HepG2 (cell line): ENCODE results near the gene ATP7B. TPM values are rescaled to one million over a fixed set of nuclear protein-coding genes. Genes with fewer than 3 reads are reported as not detected.

Experiments
- AFF4 ChIP-seq: sonication (generic); formaldehyde crosslinking; IDR thresholded peaks from 2 replicates; pipeline ENCODE4 v1.4.0; 2020; ENCODE audit warnings: missing genetic modification reagents
- ARID5B ChIP-seq: IDR thresholded peaks from 2 replicates; pipeline ENCODE4 v1.4.0; 2020; ENCODE audit warnings: mild to moderate bottlenecking, missing genetic modification reagents
- BRD4 ChIP-seq: sonication (generic); formaldehyde crosslinking; IDR thresholded peaks from 2 replicates; pipeline ENCODE4 v1.4.0; 2020; ENCODE audit warnings: missing genetic modification reagents
- JARID2 ChIP-seq: sonication (generic); formaldehyde crosslinking; IDR thresholded peaks from 2 replicates; pipeline ENCODE4 v1.8.1; 2023; ENCODE audit warnings: missing genetic modification reagents, inconsistent platforms; ENCODE audit not compliant: insufficient replicate concordance
- KLF6 ChIP-seq: IDR thresholded peaks from 2 replicates; pipeline ENCODE4 v1.8.0; 2016; ENCODE audit warnings: missing biosample characterization, missing genetic modification reagents
- KLF9 ChIP-seq: IDR thresholded peaks from 2 replicates; pipeline ENCODE4 v1.6.1; 2016; ENCODE audit warnings: low read depth
- KMT2B ChIP-seq: IDR thresholded peaks from 2 replicates; pipeline ENCODE4 v1.6.1; 2016; ENCODE audit warnings: missing genetic modification reagents, missing compliant biosample characterization
- PBX3 ChIP-seq: sonication (generic); formaldehyde crosslinking; IDR thresholded peaks from 2 replicates; pipeline ENCODE4 v1.8.1; 2023; ENCODE audit warnings: missing genetic modification reagents, inconsistent platforms, borderline replicate concordance
- SNAPC5 ChIP-seq: sonication (generic); formaldehyde crosslinking; IDR thresholded peaks from 2 replicates; pipeline ENCODE4 v1.8.1; 2023; ENCODE audit warnings: mild to moderate bottlenecking, missing genetic modification reagents, borderline replicate concordance
- TFE3 ChIP-seq: IDR thresholded peaks from 2 replicates; pipeline ENCODE4 v1.6.1; 2016
- ZNF335 ChIP-seq: sonication (generic); formaldehyde crosslinking; IDR thresholded peaks from 2 replicates; pipeline ENCODE4 v1.4.0; 2020; ENCODE audit warnings: missing genetic modification reagents
- ZNF451 ChIP-seq: sonication (generic); formaldehyde crosslinking; IDR thresholded peaks from 2 replicates; pipeline ENCODE4 v1.5.0; 2020; ENCODE audit warnings: mild to moderate bottlenecking, missing genetic modification reagents
- ZNF550 ChIP-seq: sonication (generic); formaldehyde crosslinking; IDR thresholded peaks from 2 replicates; pipeline ENCODE4 v1.4.0; 2020; ENCODE audit warnings: mild to moderate bottlenecking, missing genetic modification reagents, borderline replicate concordance
- ZNF703 ChIP-seq: sonication (generic); formaldehyde crosslinking; IDR thresholded peaks from 2 replicates; pipeline ENCODE4 v1.5.1; 2020; ENCODE audit warnings: missing genetic modification reagents, mild to moderate bottlenecking, moderate library complexity, borderline replicate concordance
- ZNF790 ChIP-seq: sonication (generic); formaldehyde crosslinking; IDR thresholded peaks from 2 replicates; pipeline ENCODE4 v1.8.0; 2022; ENCODE audit warnings: missing genetic modification reagents, mild to moderate bottlenecking, borderline replicate concordance
- ZNF879 ChIP-seq: sonication (generic); formaldehyde crosslinking; IDR thresholded peaks from 2 replicates; pipeline ENCODE4 v1.8.1; 2023; ENCODE audit warnings: missing genetic modification reagents
- ZSCAN12 ChIP-seq: sonication (generic); formaldehyde crosslinking; IDR thresholded peaks from 2 replicates; pipeline ENCODE4 v1.9.0; 2021; ENCODE audit warnings: mild to moderate bottlenecking, missing genetic modification reagents
- polyA plus RNA-seq, 8 experiments: library from polyadenylated mRNA; depleted of rRNA in 3 of 8; stranded (reverse) in 7 of 8; unstranded in 1 of 8; fragments of >200 nt; fragmentation: Illumina TruSeq in 4 of 8; extraction: Trizol in 4 of 8; gene quantifications; 2 replicates each; pipeline versions ENCODE4 v1.2.1 to v1.2.3, GENCODE V29; 2011 to 2016; ENCODE audit warnings: low read depth in 4 of 8, missing spikeins in 1 of 8, mixed read lengths in 1 of 8; ENCODE audit not compliant: insufficient read depth in 1 of 8
- total RNA-seq, 5 experiments: library from RNA; depleted of rRNA; stranded (reverse); fragments of >200 nt; fragmentation: Illumina TruSeq; extraction: Trizol; gene quantifications; 2 replicates each; pipeline ENCODE4 v1.2.3, GENCODE V29; 2016; ENCODE audit warnings: low read depth in 1 of 5

ATP7B gene
- total and polyA plus RNA-seq, 2 of the 13 experiments (the other 11 are each of a cell fraction or from before 2014, with no cell fraction given): 31.8 to 57.4 TPM

GRCh38 chr13:52025475-52026245, 14.4 kb upstream of the ATP7B start (continued):
- peak; percentile 41 for TF ChIP-seq KLF6 (CRISPR knock-in tag)
- no peak for TF ChIP-seq ZNF335 (CRISPR knock-in tag)
- TF ChIP-seq KMT2B (CRISPR knock-in tag): peak; percentile 57; the same call in 1 of the 2 replicates
- no peak for TF ChIP-seq ZNF451
- TF ChIP-seq TFE3: no peak
- no peak for TF ChIP-seq ZNF790 (CRISPR knock-in tag)
- TF ChIP-seq ZNF703: peak; percentile 24; the same call in 1 of the 2 replicates
- no peak for TF ChIP-seq ZNF550 (CRISPR knock-in tag)
- TF ChIP-seq ARID5B (CRISPR knock-in tag): peak; percentile 96
- no peak for TF ChIP-seq KLF9
- no peak for TF ChIP-seq BRD4 (CRISPR knock-in tag)
- TF ChIP-seq JARID2 (CRISPR knock-in tag): no peak
- TF ChIP-seq SNAPC5: 0 out of 2 replicates have a peak, but pooled peaks have one; percentile 27
- no peak for TF ChIP-seq PBX3 (CRISPR knock-in tag)
- TF ChIP-seq ZNF879 (CRISPR knock-in tag): no peak
- TF ChIP-seq AFF4 (CRISPR knock-in tag): no peak
- TF ChIP-seq ZSCAN12 (CRISPR knock-in tag): no peak
